ENCODE measurements around the gene OXCT1. TPM values are rescaled to one million over a fixed set of nuclear protein-coding genes. Genes with fewer than 3 reads are reported as not detected.
"Not testable (repeated sequence)": the region's sequence is repeated elsewhere in the genome, so short reads cannot be mapped to it uniquely, and the experiment has no call there.

OXCT1 gene
- polyA plus RNA-seq, 1 donor from 2014 or later, result 25.0 TPM

DNA sequence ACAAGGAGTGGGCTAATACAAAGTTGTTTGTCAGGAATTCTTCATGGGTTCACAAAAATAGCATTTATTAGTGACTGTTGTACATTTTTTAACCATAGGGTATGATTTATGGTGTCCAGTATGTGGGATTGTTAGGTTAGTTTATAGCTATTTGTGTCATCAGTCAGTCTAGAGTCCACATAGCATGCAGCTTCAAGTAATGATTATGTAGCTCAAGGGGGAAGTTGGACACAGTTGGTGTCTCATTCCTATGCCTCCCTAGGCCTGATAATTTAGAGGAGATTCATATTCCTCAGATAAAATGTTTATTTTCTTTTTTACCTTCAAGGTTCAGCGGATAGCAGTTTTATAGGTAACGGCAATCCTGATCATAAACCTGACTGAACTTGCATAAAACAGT is 153.8 kb downstream of the OXCT1 start:
- Mint-ChIP-seq H3K27me3 (peaks cover 4% of the 10 kb centered on the region), H3K9me3 (peaks cover 5 to 17% (median 15%) of the 10 kb centered on the region in 3 donors), H3K36me3 (peaks cover 4% of the 10 kb centered on the region), H3K4me3 (no peak overlapping the region), H3K27ac (no peak overlapping the region), H3K4me1 (no peaks in the 10 kb centered on the region)

GRCh38 chr5:41714446-41714845 is 155.8 kb downstream of the OXCT1 start:
- H3K4me1 Mint-ChIP-seq, H3K4me3 Mint-ChIP-seq, H3K36me3 Mint-ChIP-seq, H3K27ac Mint-ChIP-seq, H3K27me3 Mint-ChIP-seq: not testable (repeated sequence)
- H3K9me3 Mint-ChIP-seq, result peaks cover 5 to 17% (median 16%) of the 10 kb centered on the region in 3 donors

GRCh38 chr5:41708604-41708940 is 161.7 kb downstream of the OXCT1 start:
- Mint-ChIP-seq H3K4me3 (peak overlapping the region in 1 of 4 donors; percentile 49), H3K9me3 (peaks cover 5 to 15% (median 14%) of the 10 kb centered on the region in 3 donors), H3K27ac (no peak overlapping the region), H3K36me3 (peaks cover 4% of the 10 kb centered on the region), H3K27me3 (no peaks in the 10 kb centered on the region), H3K4me1 (no peaks in the 10 kb centered on the region)

DNA sequence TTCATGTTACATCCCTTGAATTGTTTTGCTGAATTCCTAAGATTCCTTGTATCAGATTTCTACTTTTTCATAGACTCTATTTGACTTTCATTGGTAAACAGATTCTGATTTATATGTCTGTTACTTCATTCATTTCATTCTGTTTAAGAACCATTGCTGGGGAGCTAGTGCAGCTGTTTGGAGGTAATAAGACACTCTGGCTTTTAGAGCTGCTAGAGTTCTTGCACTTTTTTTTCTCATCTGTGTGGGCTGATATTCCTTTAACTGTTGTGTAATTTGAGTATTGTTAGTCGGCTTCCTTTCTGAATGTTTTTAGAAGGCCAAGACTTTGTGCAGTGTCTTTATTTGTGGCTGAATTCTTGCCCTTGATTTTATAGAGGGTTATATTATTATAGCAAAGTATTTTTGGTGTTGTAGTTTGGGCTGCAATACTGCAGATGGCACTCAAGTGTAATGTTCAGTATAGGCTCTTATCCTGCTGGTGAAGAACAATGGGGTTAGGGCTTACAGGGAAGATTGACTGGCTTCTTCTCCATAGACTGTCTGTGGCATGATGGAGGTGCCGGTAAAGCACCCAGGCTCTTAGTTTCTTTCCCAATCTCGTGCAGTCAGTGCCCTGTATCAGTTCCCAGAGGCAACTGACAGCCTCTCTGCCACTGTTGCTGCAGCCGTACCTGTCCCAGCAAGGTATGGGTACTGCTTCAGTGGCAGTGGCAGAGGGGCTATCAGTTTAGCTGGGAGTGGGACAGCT is 162.2 kb downstream of the OXCT1 start:
- Mint-ChIP-seq H3K9me3 (peaks cover 5 to 14% (median 11%) of the 10 kb centered on the region in 3 donors), H3K4me3 (peak overlapping the region in 1 of 4 donors; percentile 49), H3K27ac (no peak overlapping the region), H3K36me3 (peaks cover 4% of the 10 kb centered on the region), H3K27me3 (no peaks in the 10 kb centered on the region), H3K4me1 (no peaks in the 10 kb centered on the region)

- Mint-ChIP-seq H3K36me3 (no peaks in the 10 kb centered on the region), H3K4me1 (no peaks in the 10 kb centered on the region), H3K9me3 (peaks cover 3 to 11% (median 5%) of the 10 kb centered on the region in 3 donors), H3K27me3 (peaks cover 6% of the 10 kb centered on the region), H3K4me3 (no peak overlapping the region), H3K27ac (no peak overlapping the region)
Observed at GRCh38 chr5:41695920-41696582, 174.2 kb downstream of the OXCT1 start.

- H3K27me3 Mint-ChIP-seq, result no peaks in the 10 kb centered on the region
- H3K36me3 Mint-ChIP-seq, result no peaks in the 10 kb centered on the region
- H3K4me3 Mint-ChIP-seq, result no peak overlapping the region
- peaks cover 0 to 8% (median 8%) of the 10 kb centered on the region in 3 donors for H3K9me3 Mint-ChIP-seq
- H3K27ac Mint-ChIP-seq, result no peak overlapping the region
- H3K4me1 Mint-ChIP-seq, result no peaks in the 10 kb centered on the region
Observed at GRCh38 chr5:41686767-41687166, 183.5 kb downstream of the OXCT1 start.

GRCh38 chr5:41686191-41686590 is 184.0 kb downstream of the OXCT1 start:
- Mint-ChIP-seq H3K9me3 (peaks cover 0 to 3% (median 2%) of the 10 kb centered on the region in 3 donors), H3K27ac (no peak overlapping the region), H3K36me3 (no peaks in the 10 kb centered on the region)

DNA sequence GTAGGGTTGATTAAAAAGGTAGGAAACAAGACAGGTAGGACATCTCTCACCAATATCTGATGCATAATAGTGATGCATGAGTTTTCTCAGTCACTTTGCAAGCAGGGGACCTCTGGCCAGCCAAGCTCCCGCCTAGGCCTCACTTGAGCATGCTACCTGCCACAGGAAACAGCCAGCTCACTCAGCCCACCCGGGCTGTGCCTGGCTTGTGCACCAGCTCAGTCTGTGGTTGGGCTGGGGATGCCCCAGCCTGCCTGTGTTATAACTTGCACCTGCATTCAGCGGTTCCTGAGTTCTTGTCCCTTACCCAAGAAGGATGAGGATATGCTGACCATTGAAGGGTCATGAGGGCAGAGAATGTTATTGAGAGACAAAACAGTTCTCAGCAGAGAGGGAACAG is 187.0 kb downstream of the OXCT1 start:
- Mint-ChIP-seq H3K36me3 (no peaks in the 10 kb centered on the region), H3K4me1 (no peaks in the 10 kb centered on the region)

More at GRCh38 chr5:41686191-41686590, 184.0 kb downstream of the OXCT1 start:
- H3K4me1 Mint-ChIP-seq, result no peaks in the 10 kb centered on the region
- no peak overlapping the region for H3K4me3 Mint-ChIP-seq
- H3K27me3 Mint-ChIP-seq, result no peaks in the 10 kb centered on the region

DNA sequence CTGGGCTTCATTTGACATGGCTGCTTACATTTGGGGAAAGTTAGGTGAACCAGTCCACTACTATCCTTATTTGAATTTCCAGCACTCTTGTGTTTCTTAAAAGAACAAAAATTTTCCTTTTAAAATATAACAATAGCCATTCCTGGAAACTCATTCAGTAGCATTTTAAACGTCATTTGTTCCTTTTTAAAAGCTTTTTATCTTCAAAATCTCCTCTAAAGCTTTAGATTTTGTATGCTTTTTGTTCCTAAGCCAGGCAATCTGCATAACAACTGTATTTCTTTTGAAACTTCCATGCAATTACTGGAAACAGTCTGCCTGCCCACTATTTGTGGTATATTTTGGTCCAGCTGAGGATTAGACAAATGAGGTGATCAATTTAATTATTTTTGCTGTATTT is 187.6 kb downstream of the OXCT1 start:
- Mint-ChIP-seq H3K36me3 (no peaks in the 10 kb centered on the region), H3K4me3 (no peak overlapping the region), H3K4me1 (no peaks in the 10 kb centered on the region), H3K27ac (no peak overlapping the region), H3K9me3 (peaks cover 0 to 7% (median 5%) of the 10 kb centered on the region in 3 donors), H3K27me3 (no peaks in the 10 kb centered on the region)

More for the DNA sequence above, 187.0 kb downstream of the OXCT1 start:
- H3K9me3 Mint-ChIP-seq, result peaks cover 0 to 7% (median 3%) of the 10 kb centered on the region in 3 donors
- no peaks in the 10 kb centered on the region for H3K27me3 Mint-ChIP-seq
- H3K4me3 Mint-ChIP-seq, result no peak overlapping the region
- no peak overlapping the region for H3K27ac Mint-ChIP-seq

GRCh38 chr5:41681840-41682239 is 188.4 kb downstream of the OXCT1 start:
- no peaks in the 10 kb centered on the region for H3K4me1 Mint-ChIP-seq
- H3K4me3 Mint-ChIP-seq, result no peak overlapping the region
- H3K9me3 Mint-ChIP-seq, result peaks cover 0 to 7% (median 5%) of the 10 kb centered on the region in 3 donors
- H3K27me3 Mint-ChIP-seq, result no peaks in the 10 kb centered on the region
- no peaks in the 10 kb centered on the region for H3K36me3 Mint-ChIP-seq
- no peak overlapping the region for H3K27ac Mint-ChIP-seq

Other genes with a start within 250 kb of the OXCT1 start
- 10.6 TPM for gene RIMOC1, start 33.9 kb upstream of the OXCT1 start, polyA plus RNA-seq
- gene FBXO4, start 54.9 kb upstream of the OXCT1 start, polyA plus RNA-seq, result 15.7 TPM